ENCODE measurements around the gene DNASE1L1. TPM values are rescaled to one million over a fixed set of nuclear protein-coding genes. Genes with fewer than 3 reads are reported as not detected.

Gene DNASE1L1
- 55.5 and 61.5 TPM in 2 replicates for total RNA-seq

GRCh38 chrX:154409222-154409871, at the start of gene DNASE1L1:
DNASE1L1 (minus strand) TSS chrX:154409254; CDS start chrX:154405568, 3,686 bp downstream.

GRCh38 chrX:154458116-154458953, 49.3 kb upstream of the DNASE1L1 start, which contains the start of gene PLXNA3:
PLXNA3 (plus strand) TSS chrX:154458281; CDS start chrX:154460184, 1,903 bp downstream.

GRCh38 chrX:154443992-154444754, 35.1 kb upstream of the DNASE1L1 start, which contains the start of gene FAM50A:
FAM50A (plus strand) TSS chrX:154444141; CDS start chrX:154444236, 95 bp downstream.

GRCh38 chrX:154436983-154437752, 28.1 kb upstream of the DNASE1L1 start, which contains the start of gene GDI1:
GDI1 (plus strand) TSS chrX:154437154; CDS start chrX:154437255, 101 bp downstream.

GRCh38 chrX:154428176-154429171, 19.4 kb upstream of the DNASE1L1 start, which contains the start of gene ATP6AP1:
ATP6AP1 (plus strand) TSS chrX:154428677; CDS start chrX:154428693, 16 bp downstream.

GRCh38 chrX:154397888-154398667, 11.0 kb downstream of the DNASE1L1 start, which contains the start of gene RPL10:
RPL10 (plus strand) TSS chrX:154398377; CDS start chrX:154398520, 143 bp downstream.

GRCh38 chrX:154378799-154379568, 30.1 kb downstream of the DNASE1L1 start, which contains the start of gene EMD:
EMD (plus strand) TSS chrX:154379295; CDS start chrX:154379485, 190 bp downstream.

GRCh38 chrX:154374313-154375155, 34.5 kb downstream of the DNASE1L1 start, which contains the start of gene FLNA:
FLNA (minus strand) TSS chrX:154374634; CDS start chrX:154371245, 3,389 bp downstream.

Small RNA genes lying within 50 kb of the gene (small RNA-seq; reads per million reads assigned to genes)
- gene MIR6858, result not detected
- gene SNORA70, result not detected

Other genes starting within 250 kb of the DNASE1L1 start
- gene OPN1MW, start 226.7 kb downstream of the DNASE1L1 start, total RNA-seq, result not detected in 2 replicates
- not detected in 2 replicates for gene OPN1MW2, start 189.5 kb downstream of the DNASE1L1 start, total RNA-seq
- gene OPN1MW3, start 151.7 kb downstream of the DNASE1L1 start, total RNA-seq, result not detected in 2 replicates
- gene TEX28, start 114.1 kb downstream of the DNASE1L1 start, total RNA-seq, result not detected in 2 replicates
- not detected in 2 replicates for gene TKTL1, start 113.5 kb downstream of the DNASE1L1 start, total RNA-seq
- gene FLNA, start 34.6 kb downstream of the DNASE1L1 start, total RNA-seq, result 1,743 and 1,971 TPM in 2 replicates
- 34.8 and 40.5 TPM in 2 replicates for gene EMD, start 30.0 kb downstream of the DNASE1L1 start, total RNA-seq
- 2,325 and 2,873 TPM in 2 replicates for gene RPL10, start 10.9 kb downstream of the DNASE1L1 start, total RNA-seq
- gene TAFAZZIN, start 2.3 kb upstream of the DNASE1L1 start, total RNA-seq, result 12.0 and 12.2 TPM in 2 replicates
- 31.6 and 37.2 TPM in 2 replicates for gene ATP6AP1, start 19.4 kb upstream of the DNASE1L1 start, total RNA-seq
- 59.5 and 77.8 TPM in 2 replicates for gene GDI1, start 27.9 kb upstream of the DNASE1L1 start, total RNA-seq
- 30.6 and 36.6 TPM in 2 replicates for gene FAM50A, start 34.9 kb upstream of the DNASE1L1 start, total RNA-seq
- 12.9 and 16.9 TPM in 2 replicates for gene PLXNA3, start 49.0 kb upstream of the DNASE1L1 start, total RNA-seq
- 16.5 and 18.2 TPM in 2 replicates for gene LAGE3, start 70.0 kb upstream of the DNASE1L1 start, total RNA-seq
- 28.0 and 29.6 TPM in 2 replicates for gene UBL4A, start 77.4 kb upstream of the DNASE1L1 start, total RNA-seq
- 32.5 and 33.3 TPM in 2 replicates for gene SLC10A3, start 81.4 kb upstream of the DNASE1L1 start, total RNA-seq
- 21.9 and 22.2 TPM in 2 replicates for gene FAM3A, start 107.0 kb upstream of the DNASE1L1 start, total RNA-seq
- 80.2 and 110 TPM in 2 replicates for gene G6PD, start 137.6 kb upstream of the DNASE1L1 start, total RNA-seq
- gene IKBKG, start 138.4 kb upstream of the DNASE1L1 start, total RNA-seq, result 12.1 and 13.6 TPM in 2 replicates
- gene CTAG1A, start 175.9 kb upstream of the DNASE1L1 start, total RNA-seq, result not detected in 2 replicates
- not detected in 2 replicates for gene CTAG1B, start 210.0 kb upstream of the DNASE1L1 start, total RNA-seq
- not detected in 2 replicates for gene CTAG2, start 244.3 kb upstream of the DNASE1L1 start, total RNA-seq

All from articular chondrocyte of knee joint (primary cell).